Lower leg skin (tissue), 3 donors: ENCODE data around the gene ACP3.

Experiments
- CTCF ChIP-seq, 3 donors: fragments of 450-650 bp; IDR thresholded peaks; one replicate each; pipeline ENCODE4 v1.5.1; 2016; ENCODE audit warnings: antibody characterized with exemption in 3 of 3, mild to moderate bottlenecking in 3 of 3, moderate library complexity in 2 of 3
- POLR2A ChIP-seq, 2 donors: fragments of 450-650 bp; IDR thresholded peaks; one replicate each; pipeline ENCODE4 v1.6.1; 2016 to 2017; ENCODE audit warnings: antibody characterized with exemption in 2 of 2, mild to moderate bottlenecking in 1 of 2, moderate library complexity in 1 of 2

GRCh38 chr3:132381348-132381944 is 64.2 kb downstream of the ACP3 start:
- no peak for TF ChIP-seq CTCF (IDR thresholded peaks at IDR 0.05)
- TF ChIP-seq POLR2A (IDR thresholded peaks at IDR 0.05): no peak
